ENCODE results near the gene RPL36. TPM values are rescaled to one million over a fixed set of nuclear protein-coding genes. Genes with fewer than 3 reads are reported as not detected.

Gene RPL36
- total RNA-seq, 1 donor from 2014 or later: 778 TPM

GRCh38 chr19:5707576-5708575, 17.8 kb downstream of the RPL36 start:
- no peaks in the 10 kb centered on the region for H3K9me3 ChIP-seq (ENCODE audit: low read depth)
- H3K4me1 ChIP-seq: no peaks in the 10 kb centered on the region
- H3K79me2 ChIP-seq (ENCODE audit: low read depth): no peaks in the 10 kb centered on the region
- H3K27me3 ChIP-seq: no peaks in the 10 kb centered on the region
- no peak for DNase-seq (ENCODE audit: low spot score)
- H3K27ac Mint-ChIP-seq: no peak overlapping the region
- H3K36me3 ChIP-seq: no peaks in the 10 kb centered on the region
- no peak overlapping the region for H3K4me3 ChIP-seq
- H3K9me3 Mint-ChIP-seq: peaks cover 2% of the 10 kb centered on the region
- no peak overlapping the region for H3K9ac ChIP-seq
- no peaks in the 10 kb centered on the region for H3K4me1 Mint-ChIP-seq
- no peak for TF ChIP-seq EZH2phosphoT487 (IDR thresholded peaks at IDR 0.05)
- no peak for TF ChIP-seq EZH2 (IDR thresholded peaks at IDR 0.05)
- no peak for TF ChIP-seq CTCF (IDR thresholded peaks at IDR 0.05)
- H3F3A ChIP-seq (ENCODE audit: low read depth): no peaks in the 10 kb centered on the region
- no peaks in the 10 kb centered on the region for H4K20me1 ChIP-seq (ENCODE audit: low read depth)
- H3K27me3 Mint-ChIP-seq (ENCODE audit: insufficient read depth, low read depth): peaks cover 2% of the 10 kb centered on the region
- no peak overlapping the region for H3K4me2 ChIP-seq
- no peak overlapping the region for H3K4me3 Mint-ChIP-seq
- H3K36me3 Mint-ChIP-seq: peaks cover 12% of the 10 kb centered on the region
- H2AFZ ChIP-seq (replicated peaks): no peak overlapping the region
- no peak overlapping the region for H3K27ac ChIP-seq

- Histone ChIP-seq H4K20me1 (ENCODE audit: low read depth) (peaks cover 10% of the 10 kb centered on the region), H3K27me3 (no peaks in the 10 kb centered on the region), H3K9me3 (ENCODE audit: low read depth) (no peaks in the 10 kb centered on the region), H3K79me2 (ENCODE audit: low read depth) (peaks cover 22% of the 10 kb centered on the region), H3K4me2 (no peak overlapping the region), H3K9ac (no peak overlapping the region), H3K4me1 (no peaks in the 10 kb centered on the region), H3K36me3 (no peaks in the 10 kb centered on the region), H3F3A (ENCODE audit: low read depth) (no peaks in the 10 kb centered on the region), H3K27ac (no peak overlapping the region), H3K4me3 (no peak overlapping the region), H2AFZ (replicated peaks) (no peak overlapping the region)
- TF ChIP-seq EZH2 (IDR thresholded peaks at IDR 0.05): no peak
- no peak for TF ChIP-seq EZH2phosphoT487 (IDR thresholded peaks at IDR 0.05)
- TF ChIP-seq CTCF (IDR thresholded peaks at IDR 0.05): no peak
- Mint-ChIP-seq H3K27ac (no peak overlapping the region), H3K4me1 (peaks cover 3% of the 10 kb centered on the region), H3K9me3 (no peaks in the 10 kb centered on the region), H3K4me3 (no peak overlapping the region), H3K36me3 (peaks cover 16% of the 10 kb centered on the region), H3K27me3 (ENCODE audit: insufficient read depth, low read depth) (peaks cover 2% of the 10 kb centered on the region)
- no peak for DNase-seq (ENCODE audit: low spot score)
Measured at GRCh38 chr19:5711025-5711424, 20.9 kb downstream of the RPL36 start.

- no peak overlapping the region for H3K27ac ChIP-seq
- H3K4me1 ChIP-seq: no peaks in the 10 kb centered on the region
- H3F3A ChIP-seq (ENCODE audit: low read depth): no peaks in the 10 kb centered on the region
- no peak overlapping the region for H3K4me3 ChIP-seq
- no peak overlapping the region for H2AFZ ChIP-seq (replicated peaks)
- no peak overlapping the region for H3K9ac ChIP-seq
- Mint-ChIP-seq H3K36me3 (peaks cover 13% of the 10 kb centered on the region), H3K27me3 (ENCODE audit: insufficient read depth, low read depth) (peaks cover 2% of the 10 kb centered on the region), H3K4me1 (peaks cover 5% of the 10 kb centered on the region), H3K27ac (no peak overlapping the region), H3K4me3 (no peak overlapping the region), H3K9me3 (no peaks in the 10 kb centered on the region)
- TF ChIP-seq EZH2phosphoT487 (IDR thresholded peaks at IDR 0.05) (no peak), EZH2 (IDR thresholded peaks at IDR 0.05) (no peak), CTCF (IDR thresholded peaks at IDR 0.05) (no peak)
- H4K20me1 ChIP-seq (ENCODE audit: low read depth): peaks cover 16% of the 10 kb centered on the region
- peaks cover 29% of the 10 kb centered on the region for H3K79me2 ChIP-seq (ENCODE audit: low read depth)
- no peak for DNase-seq (ENCODE audit: low spot score)
- no peaks in the 10 kb centered on the region for H3K9me3 ChIP-seq (ENCODE audit: low read depth)
- no peak overlapping the region for H3K4me2 ChIP-seq
- H3K27me3 ChIP-seq: no peaks in the 10 kb centered on the region
- H3K36me3 ChIP-seq: no peaks in the 10 kb centered on the region
Measured at GRCh38 chr19:5711713-5712161, 21.6 kb downstream of the RPL36 start.

Data from neural progenitor cell (in vitro differentiated cells).